A549 (cell line): Measurements from ENCODE around the gene UPF2. TPM values are rescaled to one million over a fixed set of nuclear protein-coding genes. Genes with fewer than 3 reads are reported as not detected.

ENCODE experiments used
- ATAC-seq, 2 experiments: fragments of 200-7000 bp in 1 of 2; fragments of >200 bp in 1 of 2; cut with Nextera tagmentation in 1 of 2; cut with Tn5 transposase in 1 of 2; 3 replicates each; pipeline versions ENCODE4 v1.8.0 to v1.9.1; 2018 to 2020; ENCODE audit warnings: mild to moderate bottlenecking in 1 of 2, moderate library complexity in 1 of 2
- CTCF ChIA-PET: fragments of 300-600 bp; sonication (Branson Sonifier 250); formaldehyde crosslinking; extraction: SDS; loops from one replicate; lab custom pipeline; 2021; ENCODE audit warnings: antibody characterized with exemption, inconsistent platforms; lab: Yijun Ruan, JAX
- POLR2A ChIA-PET: fragments of 350-600 bp; formaldehyde crosslinking; extraction: SDS; loops from one replicate; lab custom pipeline; 2021; ENCODE audit warnings: antibody characterized with exemption, inconsistent platforms; lab: Yijun Ruan, JAX
- DNase-seq, 2 experiments: peaks; one replicate each; pipeline versions ENCODE4 v3.0.0 to v3.0.0-alpha.2; 2011 to 2016; ENCODE audit warnings: low read depth in 1 of 2, low spot score in 1 of 2
- FAIRE-seq: peaks from 2 replicates; lab custom pipeline; 2011; peaks lifted over from hg19 to GRCh38; lab: Jason Lieb, UNC
- H3K27ac ChIP-seq, 2 experiments: fragments of >200 bp; sonication (Bioruptor Twin); formaldehyde crosslinking; 3 replicates each; pipeline ENCODE4 v1.5.1; 2016 to 2017
- H3K4me1 ChIP-seq: fragments of >200 bp; sonication (Bioruptor Twin); formaldehyde crosslinking; 3 replicates; pipeline ENCODE4 v1.6.1; 2016
- H3K4me2 ChIP-seq: fragments of >200 bp; sonication (Bioruptor Twin); formaldehyde crosslinking; 3 replicates; pipeline ENCODE4 v1.6.1; 2016
- H3K4me3 ChIP-seq: fragments of >200 bp; sonication (Bioruptor Twin); formaldehyde crosslinking; 3 replicates; pipeline ENCODE4 v1.5.1; 2016
- H3K9me3 ChIP-seq: fragments of >200 bp; sonication (Bioruptor Twin); formaldehyde crosslinking; 3 replicates; pipeline ENCODE4 v1.6.1; 2016
- CBX2 ChIP-seq: fragments of 200-600 bp; sonication (generic); IDR thresholded peaks from 2 replicates; pipeline ENCODE4 v1.6.1; 2016; ENCODE audit warnings: low read depth, mild to moderate bottlenecking, borderline replicate concordance
- CEBPB ChIP-seq, 2 experiments: fragments of >200 bp in 1 of 2; sonication (Bioruptor Twin) in 1 of 2; formaldehyde crosslinking in 1 of 2; IDR thresholded peaks; 2 replicates each; pipeline ENCODE4 v1.6.1; 2012 to 2016
- EHF ChIP-seq: fragments of 250-450 bp; sonication (Bioruptor Pico); IDR thresholded peaks from 2 replicates; pipeline ENCODE4 v1.5.0; 2020; ENCODE audit warnings: mild to moderate bottlenecking
- EHMT2 ChIP-seq: fragments of 200-600 bp; sonication (generic); IDR thresholded peaks from 2 replicates; pipeline ENCODE4 v1.6.1; 2016; ENCODE audit warnings: antibody characterized with exemption, low read depth, mild to moderate bottlenecking, moderate library complexity
- FOSB ChIP-seq: fragments of 250-450 bp; sonication (Bioruptor Pico); IDR thresholded peaks from 2 replicates; pipeline ENCODE4 v1.5.0; 2020; ENCODE audit warnings: mild to moderate bottlenecking, moderate library complexity
- FOSL2 ChIP-seq, 2 experiments: fragments of 450-650 bp in 1 of 2; fragments of >200 bp in 1 of 2; sonication (Bioruptor Twin) in 1 of 2; formaldehyde crosslinking; IDR thresholded peaks; 2 replicates each; pipeline versions ENCODE4 v1.5.0 to v1.6.1; 2016 to 2020; ENCODE audit warnings: mild to moderate bottlenecking in 1 of 2, moderate library complexity in 1 of 2
- HEYL ChIP-seq: fragments of 250-450 bp; sonication (Bioruptor Pico); IDR thresholded peaks from 2 replicates; pipeline ENCODE4 v1.8.0; 2021; ENCODE audit warnings: mild to moderate bottlenecking, moderate library complexity
- HOXB13 ChIP-seq: fragments of 250-450 bp; sonication (Bioruptor Pico); IDR thresholded peaks from 2 replicates; pipeline ENCODE4 v1.5.0; 2020; ENCODE audit warnings: low read depth, mild to moderate bottlenecking, moderate library complexity
- KDM1A ChIP-seq: fragments of 200-600 bp; sonication (generic); IDR thresholded peaks from 2 replicates; pipeline ENCODE4 v1.6.1; 2016; ENCODE audit warnings: low read depth, mild to moderate bottlenecking
- KDM5A ChIP-seq: fragments of 200-600 bp; sonication (generic); IDR thresholded peaks from 2 replicates; pipeline ENCODE4 v1.6.1; 2016; ENCODE audit warnings: antibody characterized with exemption, mild to moderate bottlenecking
- MAZ ChIP-seq: fragments of 150-350 bp; IDR thresholded peaks from 2 replicates; pipeline ENCODE4 v1.6.1; 2014; ENCODE audit warnings: antibody characterized with exemption, low read depth, low read length, borderline replicate concordance
- POLR2A ChIP-seq: IDR thresholded peaks from 2 replicates; pipeline ENCODE4 v1.6.1; 2012; ENCODE audit warnings: mild to moderate bottlenecking, low read length
- RAD21 ChIP-seq, 2 experiments: fragments of >200 bp in 1 of 2; sonication (Bioruptor Twin) in 1 of 2; formaldehyde crosslinking in 1 of 2; IDR thresholded peaks in 1 of 2; conservative IDR thresholded peaks in 1 of 2; 2 replicates in 1 of 2; 3 replicates in 1 of 2; pipeline ENCODE4 v1.6.1; 2012 to 2018; ENCODE audit warnings: inconsistent platforms in 1 of 2
- SMC3 ChIP-seq: fragments of >200 bp; sonication (Bioruptor Twin); formaldehyde crosslinking; IDR thresholded peaks from 3 replicates; pipeline ENCODE4 v1.6.1; 2018; ENCODE audit warnings: inconsistent platforms
- TP53 ChIP-seq: fragments of 250-450 bp; sonication (Bioruptor Pico); IDR thresholded peaks from 2 replicates; pipeline ENCODE4 v1.5.0; 2021; ENCODE audit warnings: mild to moderate bottlenecking, moderate library complexity
- ZSCAN20 ChIP-seq: fragments of 250-450 bp; sonication (Bioruptor Pico); IDR thresholded peaks from 2 replicates; pipeline ENCODE4 v1.8.0; 2022; ENCODE audit warnings: mild to moderate bottlenecking, moderate library complexity
- WGBS: methylation state at CpG from one replicate; pipeline ENCODE4 v1.1.6; 2017; ENCODE audit errors: missing lambda C conversion rate; 5-methylcytosine and 5-hydroxymethylcytosine counted together
- polyA plus RNA-seq, 4 experiments: library from polyadenylated mRNA; depleted of rRNA in 3 of 4; stranded (reverse); fragments of >200 nt; fragmentation: RNase III in 1 of 4; extraction: RNeasy Plus Mini Kit Qiagen cat#74134 plus additional on column Dnase treatment in 1 of 4; gene quantifications; 2 replicates in 3 of 4; 3 replicates in 1 of 4; pipeline ENCODE4 v1.2.3, GENCODE V29; 2011 to 2017
- TF ChIP-seq, protein P1 (sequence below): IDR thresholded peaks from 2 replicates; pipeline ENCODE4 v1.6.1; 2012
- TF ChIP-seq, protein P2 (sequence below): IDR thresholded peaks from 2 replicates; pipeline ENCODE4 v1.6.1; 2012; ENCODE audit warnings: low read depth, borderline replicate concordance
- TF ChIP-seq, protein P3 (sequence below): fragments of 150-350 bp; IDR thresholded peaks from 2 replicates; pipeline ENCODE4 v1.6.1; 2014; ENCODE audit warnings: low read depth, mild to moderate bottlenecking, low read length
- TF ChIP-seq, protein P4 (sequence below): fragments of >200 bp; sonication (Bioruptor Twin); formaldehyde crosslinking; IDR thresholded peaks from 3 replicates; pipeline ENCODE4 v1.6.1; 2016

Gene UPF2
- polyA plus RNA-seq, 2 of the 4 experiments (the other 2 are of a cell fraction), result 16.5 to 21.6 TPM

GRCh38 chr10:11950325-11951018 lies 92.1 kb downstream of the UPF2 start:
- TF ChIP-seq EHF (no peak), RAD21 (conservative IDR thresholded peaks at IDR 0.05 in 1 of 2, IDR thresholded peaks at IDR 0.05 in 1 of 2) (no peak), KDM1A (no peak), HEYL (CRISPR knock-in tag) (no peak), TP53 (CRISPR knock-in tag) (no peak), MAZ (no peak), POLR2A (no peak), KDM5A (no peak), HOXB13 (CRISPR knock-in tag) (no peak)
- TF ChIP-seq, protein P1, sequence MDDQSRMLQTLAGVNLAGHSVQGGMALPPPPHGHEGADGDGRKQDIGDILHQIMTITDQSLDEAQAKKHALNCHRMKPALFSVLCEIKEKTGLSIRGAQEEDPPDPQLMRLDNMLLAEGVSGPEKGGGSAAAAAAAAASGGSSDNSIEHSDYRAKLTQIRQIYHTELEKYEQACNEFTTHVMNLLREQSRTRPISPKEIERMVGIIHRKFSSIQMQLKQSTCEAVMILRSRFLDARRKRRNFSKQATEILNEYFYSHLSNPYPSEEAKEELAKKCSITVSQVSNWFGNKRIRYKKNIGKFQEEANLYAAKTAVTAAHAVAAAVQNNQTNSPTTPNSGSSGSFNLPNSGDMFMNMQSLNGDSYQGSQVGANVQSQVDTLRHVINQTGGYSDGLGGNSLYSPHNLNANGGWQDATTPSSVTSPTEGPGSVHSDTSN, result no peak
- TF ChIP-seq, protein P2, sequence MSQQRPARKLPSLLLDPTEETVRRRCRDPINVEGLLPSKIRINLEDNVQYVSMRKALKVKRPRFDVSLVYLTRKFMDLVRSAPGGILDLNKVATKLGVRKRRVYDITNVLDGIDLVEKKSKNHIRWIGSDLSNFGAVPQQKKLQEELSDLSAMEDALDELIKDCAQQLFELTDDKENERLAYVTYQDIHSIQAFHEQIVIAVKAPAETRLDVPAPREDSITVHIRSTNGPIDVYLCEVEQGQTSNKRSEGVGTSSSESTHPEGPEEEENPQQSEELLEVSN, result no peak
- TF ChIP-seq, protein P3, sequence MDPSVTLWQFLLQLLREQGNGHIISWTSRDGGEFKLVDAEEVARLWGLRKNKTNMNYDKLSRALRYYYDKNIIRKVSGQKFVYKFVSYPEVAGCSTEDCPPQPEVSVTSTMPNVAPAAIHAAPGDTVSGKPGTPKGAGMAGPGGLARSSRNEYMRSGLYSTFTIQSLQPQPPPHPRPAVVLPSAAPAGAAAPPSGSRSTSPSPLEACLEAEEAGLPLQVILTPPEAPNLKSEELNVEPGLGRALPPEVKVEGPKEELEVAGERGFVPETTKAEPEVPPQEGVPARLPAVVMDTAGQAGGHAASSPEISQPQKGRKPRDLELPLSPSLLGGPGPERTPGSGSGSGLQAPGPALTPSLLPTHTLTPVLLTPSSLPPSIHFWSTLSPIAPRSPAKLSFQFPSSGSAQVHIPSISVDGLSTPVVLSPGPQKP, result no peak
- TF ChIP-seq, protein P4, sequence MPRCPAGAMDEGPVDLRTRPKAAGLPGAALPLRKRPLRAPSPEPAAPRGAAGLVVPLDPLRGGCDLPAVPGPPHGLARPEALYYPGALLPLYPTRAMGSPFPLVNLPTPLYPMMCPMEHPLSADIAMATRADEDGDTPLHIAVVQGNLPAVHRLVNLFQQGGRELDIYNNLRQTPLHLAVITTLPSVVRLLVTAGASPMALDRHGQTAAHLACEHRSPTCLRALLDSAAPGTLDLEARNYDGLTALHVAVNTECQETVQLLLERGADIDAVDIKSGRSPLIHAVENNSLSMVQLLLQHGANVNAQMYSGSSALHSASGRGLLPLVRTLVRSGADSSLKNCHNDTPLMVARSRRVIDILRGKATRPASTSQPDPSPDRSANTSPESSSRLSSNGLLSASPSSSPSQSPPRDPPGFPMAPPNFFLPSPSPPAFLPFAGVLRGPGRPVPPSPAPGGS, result no peak
- ATAC-seq (no peak), FAIRE-seq (no peak), DNase-seq (no peak)
- POLR2A ChIA-PET, result no interaction called here
- H3K4me3 ChIP-seq, result no peak overlapping the region
- H3K4me2 ChIP-seq, result no peak overlapping the region
- CTCF ChIA-PET, result interaction anchor here (3.8 kb wide), 1 partner anchor 35 kb away, joined by 21 read pairs; no protein-coding TSS in a partner anchor
- no peak overlapping the region for H3K27ac ChIP-seq
- H3K9me3 ChIP-seq, result no peaks in the 10 kb centered on the region
- WGBS, result 95% methylated on average over 9 of the region's 9 CpGs
- H3K4me1 ChIP-seq, result no peaks in the 10 kb centered on the region

DNA sequence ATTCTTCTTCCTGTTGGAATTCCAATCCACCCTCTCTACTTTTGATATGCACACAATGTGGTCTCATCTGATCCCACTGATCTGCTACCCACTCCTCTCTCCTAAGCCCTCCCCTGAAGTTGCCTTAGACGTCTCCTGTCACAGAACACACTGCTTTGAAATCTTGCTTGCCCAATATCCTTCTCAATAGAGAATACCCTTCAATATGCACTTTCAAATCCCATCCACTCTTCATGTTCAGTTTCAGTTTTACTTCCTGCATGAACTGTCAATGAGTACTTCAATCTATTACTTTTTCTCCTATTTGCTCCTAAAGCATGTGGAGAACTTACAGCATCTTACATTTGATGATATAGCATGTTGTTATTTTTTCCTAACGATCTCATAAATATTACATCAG lies 93.5 kb downstream of the UPF2 start:
- DNase-seq (no peak), ATAC-seq (no peak)
- H3K4me1 ChIP-seq, result no peaks in the 10 kb centered on the region
- no peak overlapping the region for H3K4me2 ChIP-seq
- POLR2A ChIA-PET, result no interaction called here
- H3K9me3 ChIP-seq, result no peaks in the 10 kb centered on the region
- WGBS, result 89% methylated on average over 2 of the region's 2 CpGs
- TF ChIP-seq EHMT2 (no peak), HOXB13 (CRISPR knock-in tag) (no peak), CBX2 (no peak), SMC3 (no peak), EHF (no peak), ZSCAN20 (CRISPR knock-in tag) (no peak), HEYL (CRISPR knock-in tag) (no peak), FOSB (no peak), FOSL2 (IDR thresholded peaks at IDR 0.05) (no peak), FOSL2 (CRISPR knock-in tag; IDR thresholded peaks at IDR 0.05) (no peak), CEBPB (IDR thresholded peaks at IDR 0.05) (no peak)
- TF ChIP-seq, all 56 proteins: peak for 0
- CTCF ChIA-PET, result no interaction called here
- H3K4me3 ChIP-seq, result no peak overlapping the region
- no peak overlapping the region for H3K27ac ChIP-seq
- no peak for FAIRE-seq
